Activated naive CD4-positive, alpha-beta T cell treated with anti-CD3 and anti-CD28 coated beads, Interleukin-2, amount 50 U/mL, for 24 hours (primary cell): ENCODE measurements around the gene KLHL18.
"Not testable (repeated sequence)": the region's sequence is repeated elsewhere in the genome, so short reads cannot be mapped to it uniquely, and the experiment has no call there.

ENCODE experiments used
- H3K27ac Mint-ChIP-seq: one replicate; pipeline ENCODE4 v1.8.0; 2021; ENCODE audit warnings: mild to moderate bottlenecking, mixed read lengths
- H3K27me3 Mint-ChIP-seq: one replicate; pipeline ENCODE4 v1.8.0; 2021; ENCODE audit warnings: mixed read lengths
- H3K36me3 Mint-ChIP-seq: one replicate; pipeline ENCODE4 v1.8.0; 2021; ENCODE audit warnings: mixed read lengths
- H3K4me1 Mint-ChIP-seq: one replicate; pipeline ENCODE4 v1.8.0; 2021; ENCODE audit warnings: mixed read lengths
- H3K4me3 Mint-ChIP-seq: one replicate; pipeline ENCODE4 v1.8.0; 2021; ENCODE audit warnings: mild to moderate bottlenecking, mixed read lengths
- H3K9me3 Mint-ChIP-seq: one replicate; pipeline ENCODE4 v1.8.0; 2021; ENCODE audit warnings: mixed read lengths

Gene KLHL18

GRCh38 chr3:47294392-47294791, 11.6 kb downstream of the KLHL18 start:
- Mint-ChIP-seq H3K27me3 (no peaks in the 10 kb centered on the region), H3K4me1 (peaks cover 68% of the 10 kb centered on the region), H3K4me3 (no peak overlapping the region), H3K9me3 (no peaks in the 10 kb centered on the region), H3K27ac (no peak overlapping the region), H3K36me3 (peaks cover 7% of the 10 kb centered on the region)

- no peak overlapping the region for H3K27ac Mint-ChIP-seq
- H3K4me3 Mint-ChIP-seq = no peak overlapping the region
- no peaks in the 10 kb centered on the region for H3K27me3 Mint-ChIP-seq
- peaks cover 6% of the 10 kb centered on the region for H3K36me3 Mint-ChIP-seq
- peaks cover 62% of the 10 kb centered on the region for H3K4me1 Mint-ChIP-seq
- no peaks in the 10 kb centered on the region for H3K9me3 Mint-ChIP-seq
These were observed 12.6 kb downstream of the KLHL18 start for GRCh38 chr3:47295322-47295721.

- H3K4me1 Mint-ChIP-seq = peaks cover 58% of the 10 kb centered on the region
- no peaks in the 10 kb centered on the region for H3K27me3 Mint-ChIP-seq
- H3K4me3 Mint-ChIP-seq = no peak overlapping the region
- peaks cover 6% of the 10 kb centered on the region for H3K36me3 Mint-ChIP-seq
- no peaks in the 10 kb centered on the region for H3K9me3 Mint-ChIP-seq
- no peak overlapping the region for H3K27ac Mint-ChIP-seq
These were observed 13.2 kb downstream of the KLHL18 start for GRCh38 chr3:47295976-47296375.

GRCh38 chr3:47296562-47297302, 14.0 kb downstream of the KLHL18 start:
- H3K4me3 Mint-ChIP-seq = no peak overlapping the region
- H3K36me3 Mint-ChIP-seq = peaks cover 8% of the 10 kb centered on the region
- peaks cover 66% of the 10 kb centered on the region for H3K4me1 Mint-ChIP-seq
- H3K27me3 Mint-ChIP-seq = no peaks in the 10 kb centered on the region
- no peaks in the 10 kb centered on the region for H3K9me3 Mint-ChIP-seq
- H3K27ac Mint-ChIP-seq = peak overlapping the region; percentile 3

GRCh38 chr3:47298439-47298838, 15.7 kb downstream of the KLHL18 start:
- no peak overlapping the region for H3K27ac Mint-ChIP-seq
- no peaks in the 10 kb centered on the region for H3K9me3 Mint-ChIP-seq
- H3K4me3 Mint-ChIP-seq = no peak overlapping the region
- H3K27me3 Mint-ChIP-seq = no peaks in the 10 kb centered on the region
- H3K4me1 Mint-ChIP-seq = peaks cover 65% of the 10 kb centered on the region
- peaks cover 17% of the 10 kb centered on the region for H3K36me3 Mint-ChIP-seq

GRCh38 chr3:47299381-47300318, 16.9 kb downstream of the KLHL18 start:
- Mint-ChIP-seq H3K27me3 (no peaks in the 10 kb centered on the region), H3K27ac (no peak overlapping the region), H3K9me3 (no peaks in the 10 kb centered on the region), H3K4me3 (no peak overlapping the region), H3K4me1 (peaks cover 54% of the 10 kb centered on the region), H3K36me3 (peaks cover 17% of the 10 kb centered on the region)

- peaks cover 24% of the 10 kb centered on the region for H3K36me3 Mint-ChIP-seq
- peaks cover 47% of the 10 kb centered on the region for H3K4me1 Mint-ChIP-seq
- H3K4me3 Mint-ChIP-seq = no peak overlapping the region
- H3K9me3 Mint-ChIP-seq = no peaks in the 10 kb centered on the region
- no peak overlapping the region for H3K27ac Mint-ChIP-seq
- H3K27me3 Mint-ChIP-seq = no peaks in the 10 kb centered on the region
These were observed 18.7 kb downstream of the KLHL18 start for GRCh38 chr3:47301456-47301855.

GRCh38 chr3:47306022-47306421, 23.3 kb downstream of the KLHL18 start:
- H3K4me3 Mint-ChIP-seq = no peak overlapping the region
- H3K27me3 Mint-ChIP-seq = no peaks in the 10 kb centered on the region

GRCh38 chr3:47309231-47309630, 26.5 kb downstream of the KLHL18 start:
- H3K36me3 Mint-ChIP-seq = peaks cover 19% of the 10 kb centered on the region
- H3K27me3 Mint-ChIP-seq = not testable (repeated sequence)
- H3K4me1 Mint-ChIP-seq = peaks cover 25% of the 10 kb centered on the region

More at GRCh38 chr3:47306022-47306421, 23.3 kb downstream of the KLHL18 start:
- H3K36me3 Mint-ChIP-seq = peaks cover 29% of the 10 kb centered on the region
- H3K4me1 Mint-ChIP-seq = peaks cover 37% of the 10 kb centered on the region
- no peaks in the 10 kb centered on the region for H3K9me3 Mint-ChIP-seq
- no peak overlapping the region for H3K27ac Mint-ChIP-seq

GRCh38 chr3:47310391-47310790, 27.6 kb downstream of the KLHL18 start:
- Mint-ChIP-seq H3K4me3 (no peak overlapping the region), H3K27ac (no peak overlapping the region), H3K4me1 (peaks cover 32% of the 10 kb centered on the region), H3K9me3 (no peaks in the 10 kb centered on the region), H3K36me3 (peaks cover 13% of the 10 kb centered on the region), H3K27me3 (no peaks in the 10 kb centered on the region)

More at GRCh38 chr3:47309231-47309630, 26.5 kb downstream of the KLHL18 start:
- H3K9me3 Mint-ChIP-seq, H3K4me3 Mint-ChIP-seq, H3K27ac Mint-ChIP-seq: not testable (repeated sequence)

- Mint-ChIP-seq H3K27ac (no peak overlapping the region), H3K36me3 (peaks cover 2% of the 10 kb centered on the region), H3K4me3 (no peak overlapping the region), H3K27me3 (no peaks in the 10 kb centered on the region), H3K4me1 (peaks cover 17% of the 10 kb centered on the region), H3K9me3 (no peaks in the 10 kb centered on the region)
These were observed 30.8 kb downstream of the KLHL18 start for GRCh38 chr3:47313341-47314055.

GRCh38 chr3:47314056-47314764, 31.5 kb downstream of the KLHL18 start:
- H3K9me3 Mint-ChIP-seq = no peaks in the 10 kb centered on the region
- H3K27ac Mint-ChIP-seq = no peak overlapping the region
- peaks cover 17% of the 10 kb centered on the region for H3K4me1 Mint-ChIP-seq
- no peak overlapping the region for H3K4me3 Mint-ChIP-seq
- no peaks in the 10 kb centered on the region for H3K27me3 Mint-ChIP-seq
- H3K36me3 Mint-ChIP-seq = peaks cover 2% of the 10 kb centered on the region

GRCh38 chr3:47315069-47315647, 32.4 kb downstream of the KLHL18 start:
- H3K4me1 Mint-ChIP-seq = peaks cover 16% of the 10 kb centered on the region
- H3K9me3 Mint-ChIP-seq = no peaks in the 10 kb centered on the region
- peaks cover 2% of the 10 kb centered on the region for H3K36me3 Mint-ChIP-seq
- no peak overlapping the region for H3K4me3 Mint-ChIP-seq
- H3K27ac Mint-ChIP-seq = peak overlapping the region; percentile 54
- no peaks in the 10 kb centered on the region for H3K27me3 Mint-ChIP-seq

GRCh38 chr3:47316151-47316550, 33.4 kb downstream of the KLHL18 start:
- not testable (repeated sequence) for H3K27ac Mint-ChIP-seq, H3K27me3 Mint-ChIP-seq, H3K9me3 Mint-ChIP-seq, H3K36me3 Mint-ChIP-seq, H3K4me1 Mint-ChIP-seq, H3K4me3 Mint-ChIP-seq

- H3K36me3 Mint-ChIP-seq = peaks cover 5% of the 10 kb centered on the region
- H3K27me3 Mint-ChIP-seq = no peaks in the 10 kb centered on the region
- no peak overlapping the region for H3K27ac Mint-ChIP-seq
- no peaks in the 10 kb centered on the region for H3K9me3 Mint-ChIP-seq
- H3K4me3 Mint-ChIP-seq = no peak overlapping the region
- peaks cover 7% of the 10 kb centered on the region for H3K4me1 Mint-ChIP-seq
These were observed 36.2 kb downstream of the KLHL18 start for GRCh38 chr3:47318916-47319315.
